Stimulated activated CD8-positive, alpha-beta memory T cell treated with anti-CD3 and anti-CD28 coated beads, Interleukin-12 subunit alpha, Interleukin-12 subunit beta, amount 100 ng/mL, for 24 hours (primary cell): ENCODE data around the gene TRAF3IP1.
"Not testable (repeated sequence)": the region's sequence is repeated elsewhere in the genome, so short reads cannot be mapped to it uniquely, and the experiment has no call there.

Source experiments
- DNase-seq: peaks from one replicate; pipeline ENCODE4 v3.0.0-alpha.2; 2020; ENCODE audit errors: extremely low read depth

The TRAF3IP1 gene

GRCh38 chr2:238427435-238428162 lies 107.3 kb downstream of the TRAF3IP1 start:
- DNase-seq: no peak

- no peak for DNase-seq
These were observed 108.5 kb downstream of the TRAF3IP1 start for GRCh38 chr2:238428866-238429265.

GRCh38 chr2:238430781-238431180 lies 110.5 kb downstream of the TRAF3IP1 start:
- no peak for DNase-seq

GRCh38 chr2:238431456-238431855 lies 111.1 kb downstream of the TRAF3IP1 start:
- DNase-seq: no peak

GRCh38 chr2:238433300-238433915 lies 113.1 kb downstream of the TRAF3IP1 start:
- no peak for DNase-seq

- DNase-seq: no peak
These were observed 113.9 kb downstream of the TRAF3IP1 start for GRCh38 chr2:238433941-238434845.

- no peak for DNase-seq
These were observed 114.8 kb downstream of the TRAF3IP1 start for GRCh38 chr2:238434846-238435751.

- no peak for DNase-seq
These were observed 115.4 kb downstream of the TRAF3IP1 start for GRCh38 chr2:238435752-238436096.

- DNase-seq: peak; percentile 25
These were observed 118.8 kb downstream of the TRAF3IP1 start for GRCh38 chr2:238438856-238439849.

GRCh38 chr2:238439917-238440316 lies 119.6 kb downstream of the TRAF3IP1 start:
- DNase-seq: no peak

GRCh38 chr2:238440331-238440730 lies 120.0 kb downstream of the TRAF3IP1 start:
- no peak for DNase-seq

- no peak for DNase-seq
These were observed 120.4 kb downstream of the TRAF3IP1 start for GRCh38 chr2:238440767-238441166.

- no peak for DNase-seq
These were observed 121.2 kb downstream of the TRAF3IP1 start for GRCh38 chr2:238441262-238442114.

- not testable (repeated sequence) for DNase-seq
These were observed 121.9 kb downstream of the TRAF3IP1 start for GRCh38 chr2:238442257-238442656.

- DNase-seq: no peak
These were observed 123.9 kb downstream of the TRAF3IP1 start for GRCh38 chr2:238444242-238444641.

GRCh38 chr2:238445409-238446190 lies 125.3 kb downstream of the TRAF3IP1 start:
- no peak for DNase-seq

- no peak for DNase-seq
These were observed 126.1 kb downstream of the TRAF3IP1 start for GRCh38 chr2:238446371-238446770.
